WTC11 (cell line): ENCODE data around the gene CAB39L.

Experiments used
- JUN ChIP-seq: sonication (generic); formaldehyde crosslinking; IDR thresholded peaks from 2 replicates; pipeline ENCODE4 v1.8.0; 2023; ENCODE audit warnings: mild to moderate bottlenecking, missing genetic modification reagents
- TEAD4 ChIP-seq: sonication (generic); formaldehyde crosslinking; IDR thresholded peaks from 2 replicates; pipeline ENCODE4 v1.8.0; 2022; ENCODE audit warnings: mild to moderate bottlenecking, missing genetic modification reagents

- TF ChIP-seq JUN (CRISPR knock-in tag) (no peak), TEAD4 (no peak)
These were observed 4.9 kb upstream of the CAB39L start for GRCh38 chr13:49448753-49449152.
